ENCODE measurements around the gene SUSD5.

GRCh38 chr3:33113772-33114621 lies 104.6 kb downstream of the SUSD5 start, which contains the start of gene CRTAP:
- TF ChIP-seq CTCF (IDR thresholded peaks at IDR 0.05) (peak in 1 of 6 experiments; percentile 21), POLR2A (IDR thresholded peaks at IDR 0.05) (peak in 2 of 4 donors; percentile 44 to 56)
